Measurements from ENCODE around the gene NBEA. TPM values are rescaled to one million over a fixed set of nuclear protein-coding genes. Genes with fewer than 3 reads are reported as not detected.

The NBEA gene
- total RNA-seq, 1 experiment from 2014 or later, result 4.4 TPM

DNA sequence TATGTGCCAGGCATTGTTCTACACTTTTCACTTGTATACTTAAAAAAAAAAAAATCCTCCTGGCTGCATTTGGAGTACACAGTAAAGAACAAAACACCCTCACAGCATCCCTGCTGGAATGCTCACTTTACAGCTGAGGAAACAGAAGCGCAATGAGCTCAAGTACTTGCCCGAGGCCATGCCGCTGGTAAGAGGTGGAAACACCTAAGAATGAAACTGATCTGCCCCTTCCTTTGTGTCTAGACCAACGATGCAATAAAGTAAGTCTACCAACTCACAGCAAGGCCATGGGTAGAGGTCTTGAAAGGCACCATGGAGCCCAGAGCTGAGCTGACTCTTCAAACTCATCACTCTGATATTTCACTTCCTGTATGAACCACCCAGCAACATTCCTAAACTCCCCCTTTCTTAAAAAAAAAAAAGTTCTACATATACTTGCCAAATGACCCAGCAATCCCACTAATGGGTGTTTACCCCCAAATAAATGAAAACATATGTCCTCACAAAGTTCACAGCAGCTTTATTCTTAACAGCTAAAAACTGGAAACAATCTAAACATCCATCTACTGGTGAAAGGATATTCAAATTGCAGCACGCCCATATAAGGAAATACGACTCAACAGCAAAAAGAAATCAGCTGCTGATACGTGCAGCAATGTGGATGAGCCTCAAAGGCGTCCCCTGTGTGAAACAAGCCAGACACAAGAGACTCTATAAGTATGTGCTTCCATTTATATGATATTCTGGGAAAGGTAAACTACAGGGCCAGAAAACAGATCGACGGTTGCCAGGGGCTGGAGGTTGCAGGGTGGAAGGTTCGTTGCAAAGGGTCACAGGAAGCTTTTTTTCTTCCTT, 771.1 kb downstream of the NBEA start:
- intact Hi-C loops (cut with micrococcal nuclease), result no loop called here
- H3K4me3 ChIP-seq (ENCODE audit: low read length), result no peak overlapping the region
- H3K4me1 ChIP-seq (ENCODE audit: insufficient read depth, low read length), result peaks cover 14% of the 10 kb centered on the region
- TF ChIP-seq EZH2 (IDR thresholded peaks at IDR 0.05; ENCODE audit: low read length, unreplicated experiment), result no peak
- TF ChIP-seq EZH2phosphoT487 (IDR thresholded peaks at IDR 0.05; ENCODE audit: borderline replicate concordance, low read length), result no peak
- TF ChIP-seq CTCF (conservative IDR thresholded peaks at IDR 0.05; ENCODE audit: low read depth, low read length), result no peak
- no peaks in the 10 kb centered on the region for H3F3A ChIP-seq (ENCODE audit: low read length, unreplicated experiment)
- no TSS peak for BruUV-seq (replicated peaks)
- H3K27me3 ChIP-seq (ENCODE audit: low read length), result no peaks in the 10 kb centered on the region
- H3K9me2 ChIP-seq (replicated peaks; ENCODE audit: low read length), result no peaks in the 10 kb centered on the region
- ChIA-PET POLR2A (ENCODE audit: unreplicated experiment) (no interaction called here), CTCF (no interaction called here)
- no peak overlapping the region for H3K27ac ChIP-seq (ENCODE audit: low read length)
- H3K36me3 ChIP-seq (ENCODE audit: low read depth, low read length), result no peaks in the 10 kb centered on the region
- no peak overlapping the region for H3K4me2 ChIP-seq (ENCODE audit: low read length)
- no peak overlapping the region for H3K9ac ChIP-seq (ENCODE audit: low read length)
- ATAC-seq, result no peak
- H2AFZ ChIP-seq (ENCODE audit: low read length), result no peak overlapping the region
- H4K20me1 ChIP-seq (ENCODE audit: low read length), result no peaks in the 10 kb centered on the region
- H3K79me2 ChIP-seq (ENCODE audit: low read length), result no peaks in the 10 kb centered on the region
- no peak for DNase-seq
- no peaks in the 10 kb centered on the region for H3K9me3 ChIP-seq (ENCODE audit: low read length)

DNA sequence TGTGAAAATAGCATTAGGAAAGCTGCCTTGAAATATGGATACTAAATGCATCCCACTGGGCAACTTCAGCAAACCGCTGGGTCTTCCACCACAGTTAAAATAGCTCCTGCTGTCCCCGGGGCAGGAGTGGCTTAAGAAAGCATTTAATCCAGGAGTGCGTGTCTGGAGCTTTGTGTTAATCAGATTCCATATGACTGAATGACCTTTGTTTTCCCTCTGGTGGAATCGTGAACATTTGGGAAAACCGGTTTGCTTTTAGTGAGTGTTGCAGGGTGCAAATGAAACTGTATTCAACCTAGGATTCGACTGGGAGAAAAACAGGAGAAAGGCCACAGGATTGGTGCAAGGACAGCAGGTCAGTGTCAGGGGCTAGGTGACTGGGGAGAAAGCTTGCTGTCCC, 772.1 kb downstream of the NBEA start:
- DNase-seq (no peak), ATAC-seq (no peak)
- no peaks in the 10 kb centered on the region for H4K20me1 ChIP-seq (ENCODE audit: low read length)
- H2AFZ ChIP-seq (ENCODE audit: low read length), result no peak overlapping the region
- H3K9me3 ChIP-seq (ENCODE audit: low read length), result no peaks in the 10 kb centered on the region
- no peak overlapping the region for H3K27ac ChIP-seq (ENCODE audit: low read length)
- no peaks in the 10 kb centered on the region for H3K36me3 ChIP-seq (ENCODE audit: low read depth, low read length)
- H3K9me2 ChIP-seq (replicated peaks; ENCODE audit: low read length), result no peaks in the 10 kb centered on the region
- ChIA-PET POLR2A (ENCODE audit: unreplicated experiment) (no interaction called here), CTCF (no interaction called here)
- no peak overlapping the region for H3K4me2 ChIP-seq (ENCODE audit: low read length)
- BruUV-seq (replicated peaks), result no TSS peak
- TF ChIP-seq EZH2 (IDR thresholded peaks at IDR 0.05; ENCODE audit: low read length, unreplicated experiment), result no peak
- no peak for TF ChIP-seq CTCF (conservative IDR thresholded peaks at IDR 0.05; ENCODE audit: low read depth, low read length)
- TF ChIP-seq EZH2phosphoT487 (IDR thresholded peaks at IDR 0.05; ENCODE audit: borderline replicate concordance, low read length), result no peak
- no peaks in the 10 kb centered on the region for H3K79me2 ChIP-seq (ENCODE audit: low read length)
- peaks cover 14% of the 10 kb centered on the region for H3K4me1 ChIP-seq (ENCODE audit: insufficient read depth, low read length)
- H3K27me3 ChIP-seq (ENCODE audit: low read length), result no peaks in the 10 kb centered on the region
- H3K9ac ChIP-seq (ENCODE audit: low read length), result no peak overlapping the region
- H3K4me3 ChIP-seq (ENCODE audit: low read length), result no peak overlapping the region
- intact Hi-C loops (cut with micrococcal nuclease), result no loop called here
- no peaks in the 10 kb centered on the region for H3F3A ChIP-seq (ENCODE audit: low read length, unreplicated experiment)
